Esophagus squamous epithelium (tissue), 4 donors: Measurements from ENCODE around the gene SERP2.

Experiments
- CTCF ChIP-seq, 6 experiments: fragments of 450-650 bp in 4 of 6; fragments of 200-600 bp in 2 of 6; sonication (generic) in 2 of 6; IDR thresholded peaks; one replicate each; pipeline ENCODE4 v1.5.1; 2016 to 2019; ENCODE audit warnings: antibody characterized with exemption in 6 of 6, mild to moderate bottlenecking in 4 of 6, moderate library complexity in 4 of 6
- POLR2A ChIP-seq, 4 donors: fragments of 450-650 bp; IDR thresholded peaks; one replicate each; pipeline ENCODE4 v1.6.1; 2017; ENCODE audit warnings: antibody characterized with exemption in 4 of 4, mild to moderate bottlenecking in 4 of 4, moderate library complexity in 3 of 4

GRCh38 chr13:44365899-44366298, 7.7 kb upstream of the SERP2 start:
- no peak for TF ChIP-seq CTCF (IDR thresholded peaks at IDR 0.05)
- TF ChIP-seq POLR2A (IDR thresholded peaks at IDR 0.05), result no peak
